H1 (cell line): ENCODE measurements around the gene ARL6IP6. TPM values are rescaled to one million over a fixed set of nuclear protein-coding genes. Genes with fewer than 3 reads are reported as not detected.

Source experiments
- CTCF ChIA-PET: fragments of 300-600 bp; sonication (Branson Sonifier 250); formaldehyde crosslinking; loops from one replicate; lab custom pipeline; 2021; ENCODE audit not compliant: partially characterized antibody; lab: Charles Lee
- POLR2A ChIA-PET: fragments of 300-600 bp; sonication (Branson Sonifier 250); formaldehyde crosslinking; loops from one replicate; lab custom pipeline; 2021; ENCODE audit warnings: inconsistent platforms; ENCODE audit not compliant: partially characterized antibody; lab: Charles Lee
- DNase-seq, 2 experiments: peaks; one replicate each; pipeline versions ENCODE4 v3.0.0 to v3.0.0-alpha.2; 2010 to 2022; ENCODE audit warnings: low spot score in 2 of 2, low read depth in 1 of 2, mixed read lengths in 1 of 2
- FAIRE-seq: peaks from 2 replicates; lab custom pipeline; 2011; peaks lifted over from hg19 to GRCh38; lab: Jason Lieb, UNC
- H2AFZ ChIP-seq: 2 replicates; pipeline ENCODE4 v1.8.1; 2012; ENCODE audit warnings: low read length, inconsistent platforms
- H2AK5ac ChIP-seq: 2 replicates; pipeline ENCODE4 v1.6.1; 2013; ENCODE audit warnings: low read depth, low read length
- H2BK120ac ChIP-seq: replicated peaks from 2 replicates; pipeline ENCODE3; 2013; ENCODE audit warnings: low read depth, low read length, inconsistent platforms
- H2BK12ac ChIP-seq: 2 replicates; pipeline ENCODE4 v1.6.1; 2013; ENCODE audit warnings: low read depth, low read length
- H2BK15ac ChIP-seq: 2 replicates; pipeline ENCODE4 v1.6.1; 2013; ENCODE audit warnings: low read length
- H2BK20ac ChIP-seq: 2 replicates; pipeline ENCODE4 v1.6.1; 2013; ENCODE audit warnings: low read length
- H2BK5ac ChIP-seq: 2 replicates; pipeline ENCODE4 v1.6.1; 2013; ENCODE audit warnings: low read depth, low read length
- H3K14ac ChIP-seq: 2 replicates; pipeline ENCODE4 v1.6.1; 2013; ENCODE audit warnings: inconsistent platforms; ENCODE audit not compliant: insufficient read length
- H3K18ac ChIP-seq: 2 replicates; pipeline ENCODE4 v1.6.1; 2013; ENCODE audit warnings: low read length; ENCODE audit errors: extremely low read depth
- H3K23ac ChIP-seq: 2 replicates; pipeline ENCODE4 v1.6.1; 2013; ENCODE audit warnings: inconsistent platforms; ENCODE audit not compliant: insufficient read length
- H3K23me2 ChIP-seq: 2 replicates; pipeline ENCODE4 v1.6.1; 2013; ENCODE audit warnings: low read depth, low read length
- H3K27ac ChIP-seq: 2 replicates; pipeline ENCODE4 v1.6.1; 2011; ENCODE audit warnings: low read depth, low read length, inconsistent platforms
- H3K27me3 ChIP-seq, 4 experiments: replicated peaks in 1 of 4; 1 replicate in 1 of 4; 2 replicates in 3 of 4; pipeline versions ENCODE4 v1.6.1 to v1.8.1; 2011 to 2013; ENCODE audit warnings: low read length in 3 of 4, mild to moderate bottlenecking in 3 of 4, inconsistent platforms in 2 of 4, mixed read lengths in 2 of 4, moderate library complexity in 1 of 4; ENCODE audit not compliant: control insufficient read depth in 3 of 4, insufficient read depth in 3 of 4; ENCODE audit errors: extremely low read depth in 1 of 4
- H3K36me3 ChIP-seq, 4 experiments: 2 replicates each; pipeline versions ENCODE4 v1.6.1 to v1.8.1; 2011 to 2013; ENCODE audit warnings: mild to moderate bottlenecking in 4 of 4, low read length in 3 of 4, moderate library complexity in 2 of 4, control low read depth in 1 of 4, inconsistent platforms in 1 of 4; ENCODE audit not compliant: insufficient read depth in 4 of 4, control insufficient read depth in 2 of 4
- H3K4ac ChIP-seq: replicated peaks from 2 replicates; pipeline ENCODE3; 2013; ENCODE audit warnings: low read length, low read depth, mixed read lengths, inconsistent platforms; ENCODE audit not compliant: insufficient read length
- H3K4me1 ChIP-seq, 4 experiments: replicated peaks in 1 of 4; 1 replicate in 1 of 4; 2 replicates in 3 of 4; pipeline versions ENCODE4 v1.6.1 to v1.8.1; 2011 to 2013; ENCODE audit warnings: low read length in 3 of 4, inconsistent platforms in 2 of 4, mixed read lengths in 1 of 4; ENCODE audit not compliant: insufficient read depth in 4 of 4, control insufficient read depth in 3 of 4
- H3K4me2 ChIP-seq, 2 experiments: 2 replicates each; pipeline versions ENCODE4 v1.6.1 to v1.8.1; 2011 to 2013; ENCODE audit warnings: low read depth in 2 of 2, low read length in 2 of 2, control low read depth in 1 of 2, inconsistent platforms in 1 of 2, mild to moderate bottlenecking in 1 of 2; ENCODE audit not compliant: insufficient read depth in 1 of 2
- H3K4me3 ChIP-seq, 4 experiments: fragments of 200-600, 300-600 bp in 1 of 4; sonication (generic), shearing (Covaris generic), sonication (Bioruptor Twin) in 1 of 4; 2 replicates each; pipeline versions ENCODE4 v1.5.1 to v1.8.1; 2011 to 2016; ENCODE audit warnings: low read length in 4 of 4, low read depth in 3 of 4, control low read depth in 2 of 4, inconsistent platforms in 2 of 4, mild to moderate bottlenecking in 2 of 4, mixed read lengths in 1 of 4, moderate library complexity in 1 of 4; ENCODE audit not compliant: insufficient read depth in 2 of 4; ENCODE audit errors: extremely low read depth in 1 of 4
- H3K56ac ChIP-seq: replicated peaks from 2 replicates; pipeline ENCODE3; 2013; ENCODE audit warnings: low read depth, mild to moderate bottlenecking, mixed read lengths, low read length, inconsistent platforms; ENCODE audit not compliant: insufficient read length
- H3K79me1 ChIP-seq: 2 replicates; pipeline ENCODE4 v1.6.1; 2013; ENCODE audit warnings: low read depth, low read length, control low read depth
- H3K79me2 ChIP-seq, 2 experiments: 2 replicates each; pipeline versions ENCODE4 v1.6.1 to v1.8.1; 2012 to 2013; ENCODE audit warnings: low read length in 2 of 2, mild to moderate bottlenecking in 2 of 2, inconsistent platforms in 1 of 2; ENCODE audit not compliant: insufficient read depth in 2 of 2, control insufficient read depth in 1 of 2
- H3K9ac ChIP-seq, 4 experiments: replicated peaks in 1 of 4; 1 replicate in 1 of 4; 2 replicates in 3 of 4; pipeline versions ENCODE4 v1.6.1 to v1.8.1; 2011 to 2013; ENCODE audit warnings: low read depth in 3 of 4, low read length in 3 of 4, control low read depth in 2 of 4, mild to moderate bottlenecking in 2 of 4, moderate library complexity in 2 of 4, inconsistent platforms in 1 of 4; ENCODE audit errors: extremely low read depth in 1 of 4
- H3K9me3 ChIP-seq, 2 experiments: 2 replicates each; pipeline versions ENCODE4 v1.6.1 to v1.8.1; 2012 to 2013; ENCODE audit warnings: mild to moderate bottlenecking in 2 of 2, moderate library complexity in 2 of 2, control low read depth in 1 of 2, inconsistent platforms in 1 of 2, low read depth in 1 of 2, low read length in 1 of 2, mixed read lengths in 1 of 2; ENCODE audit not compliant: insufficient read depth in 2 of 2
- H4K20me1 ChIP-seq, 2 experiments: replicated peaks in 1 of 2; 2 replicates each; pipeline versions ENCODE3 to v1.8.1; 2011 to 2013; ENCODE audit warnings: inconsistent platforms in 2 of 2, low read length in 2 of 2, mild to moderate bottlenecking in 1 of 2; ENCODE audit not compliant: insufficient read depth in 2 of 2, control insufficient read depth in 1 of 2
- H4K5ac ChIP-seq: 2 replicates; pipeline ENCODE4 v1.6.1; 2013; ENCODE audit warnings: low read length, low read depth, mixed read lengths, inconsistent platforms; ENCODE audit not compliant: insufficient read length
- H4K8ac ChIP-seq: 2 replicates; pipeline ENCODE4 v1.8.0; 2013; ENCODE audit warnings: mild to moderate bottlenecking, moderate library complexity, low read length, inconsistent platforms; ENCODE audit not compliant: insufficient read depth; ENCODE audit errors: extremely low read depth
- H4K91ac ChIP-seq: replicated peaks from 2 replicates; pipeline ENCODE3; 2013; ENCODE audit warnings: low read length, mixed read lengths, inconsistent platforms; ENCODE audit not compliant: insufficient read length
- CEBPB ChIP-seq: IDR thresholded peaks from 2 replicates; pipeline ENCODE4 v1.6.1; 2012; ENCODE audit warnings: low read depth, low read length
- CREB1 ChIP-seq: IDR thresholded peaks from 2 replicates; pipeline ENCODE4 v1.6.1; 2012; ENCODE audit warnings: inconsistent platforms
- CTBP2 ChIP-seq: IDR thresholded peaks from 2 replicates; pipeline ENCODE4 v1.7.0; 2011; ENCODE audit warnings: borderline replicate concordance, mild to moderate bottlenecking, moderate library complexity, mixed read lengths, low read length; ENCODE audit not compliant: insufficient read depth, insufficient read length
- EGR1 ChIP-seq: IDR thresholded peaks from 2 replicates; pipeline ENCODE4 v1.6.1; 2011; ENCODE audit warnings: low read depth, low read length, borderline replicate concordance
- GTF2F1 ChIP-seq: IDR thresholded peaks from 2 replicates; pipeline ENCODE4 v1.6.1; 2012; ENCODE audit warnings: low read depth, low read length, improper control_type of control experiment, borderline replicate concordance
- JUN ChIP-seq: IDR thresholded peaks from 2 replicates; pipeline ENCODE4 v1.6.1; 2011; ENCODE audit warnings: low read depth, mild to moderate bottlenecking, improper control_type of control experiment, low read length
- RNF2 ChIP-seq: fragments of 200-900, 300-1000 bp; sonication (generic); IDR thresholded peaks from 2 replicates; pipeline ENCODE4 v1.7.1; 2016; ENCODE audit warnings: borderline replicate concordance, low read depth, mild to moderate bottlenecking, antibody characterized with exemption, low read length; ENCODE audit not compliant: poor library complexity, severe bottlenecking; ENCODE audit errors: missing control alignments
- WGBS, 2 experiments: shearing (Covaris generic) in 1 of 2; methylation state at CpG; one replicate each; pipeline versions ENCODE4 v1.1.6 to v1.1.7; 2013 to 2015; ENCODE audit warnings: low lambda C conversion rate in 2 of 2, mixed read lengths in 2 of 2, inconsistent platforms in 1 of 2, low coverage in 1 of 2, missing lambda C conversion rate in 1 of 2; ENCODE audit not compliant: insufficient replicate concordance in 2 of 2, insufficient coverage in 1 of 2, insufficient read length in 1 of 2; ENCODE audit errors: extremely low coverage in 1 of 2, missing lambda C conversion rate in 1 of 2; 5-methylcytosine and 5-hydroxymethylcytosine counted together
- polyA plus RNA-seq, 7 experiments: library from polyadenylated mRNA; depleted of rRNA in 3 of 7; stranded (reverse) in 5 of 7; unstranded in 2 of 7; fragments of >200 nt in 5 of 7; fragments of 200-250 nt in 2 of 7; gene quantifications; 1 replicate in 5 of 7; 2 replicates in 1 of 7; 4 replicates in 1 of 7; pipeline versions ENCODE4 v1.2.1 to v1.2.3, GENCODE V29; 2011 to 2013; ENCODE audit warnings: missing spikeins in 2 of 7, mixed read lengths in 2 of 7
- total RNA-seq: library from RNA; stranded (reverse); fragmentation: NEBNext Ultra II Directional; extraction: Animal tissue kit (Norgen Biotek cat#: 25700); gene quantifications from 2 replicates; pipeline ENCODE4 v1.2.1, GENCODE V29; 2021

ARL6IP6 gene
- total and polyA plus RNA-seq, 2 of the 8 experiments (the other 6 are each of a cell fraction or from before 2014, with no cell fraction given): 47.3 to 92.9 TPM

- no peak overlapping the region for H2AFZ ChIP-seq
- no peak overlapping the region for H3K14ac ChIP-seq
- H3K4ac ChIP-seq: no peak overlapping the region
- H3K4me3 ChIP-seq: no peak overlapping the region
- H4K8ac ChIP-seq: no peak overlapping the region
- H3K4me2 ChIP-seq: no peak overlapping the region
- H3K36me3 ChIP-seq: peaks cover 6 to 87% (median 44%) of the 10 kb centered on the region in 4 experiments; a peak in 7 of 8 replicates
- FAIRE-seq: no peak
- H3K23me2 ChIP-seq: no peaks in the 10 kb centered on the region
- no peaks in the 10 kb centered on the region for H3K27me3 ChIP-seq
- H3K23ac ChIP-seq: no peak overlapping the region
- no peak overlapping the region for H2BK5ac ChIP-seq
- TF ChIP-seq GTF2F1: no peak
- TF ChIP-seq JUN: no peak
- TF ChIP-seq EGR1: no peak
- no peak for TF ChIP-seq CREB1
- no peak for TF ChIP-seq CTBP2
- no peak for TF ChIP-seq CEBPB
- TF ChIP-seq RNF2: no peak
- TF ChIP-seq, all 59 proteins: peak for 0
- Histone ChIP-seq H2BK15ac (no peak overlapping the region), H4K91ac (no peak overlapping the region), H4K5ac (no peak overlapping the region), H2AK5ac (no peak overlapping the region), H3K27ac (no peak overlapping the region), H3K9ac (no peak overlapping the region), H2BK12ac (no peak overlapping the region), H3K4me1 (no peaks in the 10 kb centered on the region), H2BK120ac (no peak overlapping the region), H3K79me2 (peaks cover 0 to 15% of the 10 kb centered on the region in 2 experiments; a peak in 2 of 4 replicates), H3K56ac (no peak overlapping the region), H2BK20ac (no peak overlapping the region), H3K79me1 (no peaks in the 10 kb centered on the region), H4K20me1 (peaks cover 0 to 3% of the 10 kb centered on the region in 2 experiments), H3K18ac (no peak overlapping the region), H3K9me3 (0 out of 4 replicates have a peak, but pooled peaks cover 2 to 3% of the 10 kb centered on the region in 2 experiments)
- no peak for DNase-seq
- ChIA-PET CTCF (no interaction called here), POLR2A (no interaction called here)
- 90% methylated on average over 2 of the region's 2 CpGs; no CpG with 5 or more reads in 1 of the 2 experiments for WGBS, 2 experiments
Observed at GRCh38 chr2:152678808-152679207, 39.6 kb upstream of the ARL6IP6 start.
